T-helper 2 cell treated with Interferon-gamma antibody and Interleukin-4, amounts not matched to agents 100 ng/mL and 5 ng/mL, for 36 hours (primary cell): Measurements from ENCODE around the gene SLC35G6. TPM values are rescaled to one million over a fixed set of nuclear protein-coding genes. Genes with fewer than 3 reads are reported as not detected.
"Not testable (repeated sequence)": the region's sequence is repeated elsewhere in the genome, so short reads cannot be mapped to it uniquely, and the experiment has no call there.

Experiments
- intact Hi-C: fragments of 100-400 bp; cut with micrococcal nuclease; formaldehyde crosslinking; loops from one replicate; pipeline ENCODE4 v1.15.1; 2023
- total RNA-seq: library from RNA; stranded (reverse); gene quantifications from 2 replicates; pipeline ENCODE4 v1.2.3, GENCODE V29; 2022

SLC35G6 gene
- total RNA-seq, 1 donor from 2014 or later, result not detected

GRCh38 chr17:7459961-7460545, 21.2 kb upstream of the SLC35G6 start:
- intact Hi-C loops, result no loop called here

GRCh38 chr17:7460850-7461660, 20.2 kb upstream of the SLC35G6 start:
- intact Hi-C loops, result no loop called here

GRCh38 chr17:7462474-7463371, 18.5 kb upstream of the SLC35G6 start:
- intact Hi-C loops, result no loop called here

GRCh38 chr17:7463372-7463846, 17.8 kb upstream of the SLC35G6 start:
- intact Hi-C loops, result no loop called here

- intact Hi-C loops, result no loop called here
Measured at GRCh38 chr17:7464081-7464480, 17.2 kb upstream of the SLC35G6 start.

- intact Hi-C loops, result no loop called here
Measured at GRCh38 chr17:7465597-7466275, 15.5 kb upstream of the SLC35G6 start.

- intact Hi-C loops, result no loop called here
Measured at GRCh38 chr17:7466318-7466638, 15.0 kb upstream of the SLC35G6 start.

GRCh38 chr17:7466639-7467341, 14.5 kb upstream of the SLC35G6 start:
- intact Hi-C loops, result no loop called here

GRCh38 chr17:7467498-7467897, 13.7 kb upstream of the SLC35G6 start:
- intact Hi-C loops, result no loop called here

- intact Hi-C loops, result no loop called here
Measured at GRCh38 chr17:7468290-7468689, 13.0 kb upstream of the SLC35G6 start.

GRCh38 chr17:7468804-7469389, 12.3 kb upstream of the SLC35G6 start:
- intact Hi-C loops, result no loop called here

- intact Hi-C loops, result not testable (repeated sequence)
Measured at GRCh38 chr17:7469843-7470242, 11.4 kb upstream of the SLC35G6 start.

- intact Hi-C loops, result not testable (repeated sequence)
Measured at GRCh38 chr17:7470457-7470973, 10.7 kb upstream of the SLC35G6 start.

- intact Hi-C loops, result no loop called here
Measured at GRCh38 chr17:7471729-7472128, 9.5 kb upstream of the SLC35G6 start.

- intact Hi-C loops, result not testable (repeated sequence)
Measured at GRCh38 chr17:7474767-7475166, 6.5 kb upstream of the SLC35G6 start.

- intact Hi-C loops, result no loop called here
Measured at GRCh38 chr17:7475764-7476422, 5.4 kb upstream of the SLC35G6 start.

GRCh38 chr17:7476494-7476893, 4.8 kb upstream of the SLC35G6 start:
- intact Hi-C loops, result no loop called here

GRCh38 chr17:7476951-7477350, 4.3 kb upstream of the SLC35G6 start:
- intact Hi-C loops, result no loop called here

GRCh38 chr17:7477392-7478275, 3.6 kb upstream of the SLC35G6 start:
- intact Hi-C loops, result no loop called here
